CD4-positive, alpha-beta T cell treated with Interleukin-12 subunit alpha and Interleukin-12 subunit beta, for 1 hour (primary cell): ENCODE measurements around the gene SLC35F1.
"Not testable (repeated sequence)": the region's sequence is repeated elsewhere in the genome, so short reads cannot be mapped to it uniquely, and the experiment has no call there.

Source experiments
- DNase-seq: peaks from one replicate; pipeline ENCODE4 v3.0.0-alpha.2; 2020

Gene SLC35F1

GRCh38 chr6:117906958-117907600 is at the start of gene SLC35F1:
Gene SLC35F1, plus strand, starts transcription at chr6:117907264.
- no peak for DNase-seq

- not testable (repeated sequence) for DNase-seq
Measured at GRCh38 chr6:117858601-117859000, 48.5 kb upstream of the SLC35F1 start.

GRCh38 chr6:117861545-117861944 is 45.5 kb upstream of the SLC35F1 start:
- DNase-seq, result no peak

- no peak for DNase-seq
Measured at GRCh38 chr6:117866561-117866960, 40.5 kb upstream of the SLC35F1 start.

GRCh38 chr6:117870486-117871242 is 36.4 kb upstream of the SLC35F1 start:
- DNase-seq, result no peak

- DNase-seq, result no peak
Measured at GRCh38 chr6:117880824-117881223, 26.2 kb upstream of the SLC35F1 start.

GRCh38 chr6:117890172-117890571 is 16.9 kb upstream of the SLC35F1 start:
- DNase-seq, result no peak

GRCh38 chr6:117906507-117906957 is 532 bp upstream of the SLC35F1 start:
- no peak for DNase-seq

- no peak for DNase-seq
Measured at GRCh38 chr6:117907601-117908245, 659 bp downstream of the SLC35F1 start.

GRCh38 chr6:117908246-117909068 is 1.4 kb downstream of the SLC35F1 start:
- no peak for DNase-seq

- no peak for DNase-seq
Measured at GRCh38 chr6:117909638-117910037, 2.6 kb downstream of the SLC35F1 start.

GRCh38 chr6:117910549-117910948 is 3.5 kb downstream of the SLC35F1 start:
- no peak for DNase-seq

- no peak for DNase-seq
Measured at GRCh38 chr6:117911150-117911549, 4.1 kb downstream of the SLC35F1 start.

GRCh38 chr6:117911660-117912059 is 4.6 kb downstream of the SLC35F1 start:
- no peak for DNase-seq

- no peak for DNase-seq
Measured at GRCh38 chr6:117915846-117916245, 8.8 kb downstream of the SLC35F1 start.

- DNase-seq, result no peak
Measured at GRCh38 chr6:117916483-117916882, 9.4 kb downstream of the SLC35F1 start.

GRCh38 chr6:117917176-117917575 is 10.1 kb downstream of the SLC35F1 start:
- no peak for DNase-seq

- DNase-seq, result no peak
Measured at GRCh38 chr6:117918454-117918853, 11.4 kb downstream of the SLC35F1 start.

GRCh38 chr6:117919275-117919674 is 12.2 kb downstream of the SLC35F1 start:
- DNase-seq, result no peak

GRCh38 chr6:117919775-117920729 is 13.0 kb downstream of the SLC35F1 start:
- no peak for DNase-seq

GRCh38 chr6:117924690-117925089 is 17.6 kb downstream of the SLC35F1 start:
- no peak for DNase-seq

GRCh38 chr6:117927866-117928265 is 20.8 kb downstream of the SLC35F1 start:
- no peak for DNase-seq
